Epithelial cell of proximal tubule (primary cell): ENCODE measurements around the gene SLC35G2. TPM values are rescaled to one million over a fixed set of nuclear protein-coding genes. Genes with fewer than 3 reads are reported as not detected.

Source experiments
- DNase-seq: peaks from one replicate; pipeline ENCODE4 v3.0.0-alpha.2; 2011; ENCODE audit warnings: low read depth
- H3K4me3 ChIP-seq: 2 replicates; pipeline ENCODE4 v1.5.1; 2011; ENCODE audit warnings: low read depth, mild to moderate bottlenecking, low read length
- CTCF ChIP-seq: conservative IDR thresholded peaks from 2 replicates; pipeline ENCODE4 v1.5.1; 2012; ENCODE audit warnings: low read depth, mild to moderate bottlenecking, low read length
- total RNA-seq: library from RNA; depleted of rRNA; stranded (reverse); fragments of >200 nt; gene quantifications from 2 replicates; pipeline ENCODE4 v1.2.3, GENCODE V29; 2015

SLC35G2 gene
- total RNA-seq, 1 donor from 2014 or later, result 7.6 TPM

- H3K4me3 ChIP-seq, result no peak overlapping the region
- TF ChIP-seq CTCF, result no peak
- no peak for DNase-seq
Observed at GRCh38 chr3:136805795-136806194, 13.1 kb upstream of the SLC35G2 start.

- no peak for DNase-seq
- TF ChIP-seq CTCF, result no peak
- H3K4me3 ChIP-seq, result no peak overlapping the region
Observed at GRCh38 chr3:136811701-136812100, 7.2 kb upstream of the SLC35G2 start.

GRCh38 chr3:136817448-136817847 lies 1.5 kb upstream of the SLC35G2 start:
- TF ChIP-seq CTCF, result no peak
- no peak overlapping the region for H3K4me3 ChIP-seq
- no peak for DNase-seq

DNA sequence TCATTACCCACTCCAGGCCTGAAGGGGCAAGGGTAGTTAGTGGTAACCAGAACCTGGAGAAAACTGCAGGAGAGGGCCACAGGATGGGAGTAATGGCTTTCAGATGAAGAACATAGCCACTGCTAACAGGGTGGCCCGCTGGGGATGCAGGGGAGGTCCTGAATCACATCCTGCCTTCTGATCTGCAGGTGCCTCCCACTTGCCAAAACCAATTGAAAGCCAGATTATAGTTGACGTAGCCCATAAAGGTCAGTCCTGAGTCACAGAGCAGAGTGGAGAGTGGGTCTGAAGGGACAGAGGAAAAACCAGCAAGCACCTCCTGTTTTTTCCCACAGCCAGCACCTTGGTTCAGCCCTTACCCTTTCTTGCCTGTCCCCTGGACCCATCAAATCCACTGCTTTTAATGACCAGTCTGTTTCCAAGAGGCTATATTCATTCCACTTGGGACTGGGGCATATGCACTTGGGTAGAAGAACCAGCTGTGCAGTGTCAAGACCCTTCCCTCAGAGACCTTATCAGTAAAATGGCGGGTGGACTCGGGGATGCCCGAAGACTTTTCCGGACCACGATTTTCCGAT lies 646 bp upstream of the SLC35G2 start:
- peak; percentile 65 for DNase-seq

DNA sequence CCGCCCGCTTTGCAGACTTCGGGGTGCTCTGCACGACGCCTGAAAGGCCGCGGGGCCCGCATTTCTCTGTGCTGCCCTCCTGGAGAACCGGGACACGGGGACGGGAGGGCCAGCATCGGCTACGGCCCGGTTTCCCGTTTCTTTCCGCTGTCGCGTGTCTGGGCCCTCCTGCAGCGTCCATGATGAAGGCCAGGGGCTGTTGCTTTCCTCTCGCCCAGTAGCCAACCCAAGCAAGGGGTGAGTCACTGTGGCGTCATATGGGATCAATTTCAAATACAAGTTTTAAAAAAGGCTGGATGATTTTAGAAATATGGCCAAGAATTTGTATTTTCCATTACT lies 435 bp downstream of the SLC35G2 start:
- peak overlapping the region; percentile 88 for H3K4me3 ChIP-seq
- TF ChIP-seq CTCF, result no peak
- no peak for DNase-seq

More for the DNA sequence above, 646 bp upstream of the SLC35G2 start:
- peak overlapping the region; percentile 88 for H3K4me3 ChIP-seq
- no peak for TF ChIP-seq CTCF

GRCh38 chr3:136819731-136820679 lies 1.1 kb downstream of the SLC35G2 start:
- DNase-seq, result no peak
- no peak for TF ChIP-seq CTCF
- H3K4me3 ChIP-seq, result peak overlapping the region; percentile 88
